Measurements from ENCODE around the gene N4BP3.
A peak's percentile ranks its signal among the peaks of the same experiment; 100 is the strongest.

DNA sequence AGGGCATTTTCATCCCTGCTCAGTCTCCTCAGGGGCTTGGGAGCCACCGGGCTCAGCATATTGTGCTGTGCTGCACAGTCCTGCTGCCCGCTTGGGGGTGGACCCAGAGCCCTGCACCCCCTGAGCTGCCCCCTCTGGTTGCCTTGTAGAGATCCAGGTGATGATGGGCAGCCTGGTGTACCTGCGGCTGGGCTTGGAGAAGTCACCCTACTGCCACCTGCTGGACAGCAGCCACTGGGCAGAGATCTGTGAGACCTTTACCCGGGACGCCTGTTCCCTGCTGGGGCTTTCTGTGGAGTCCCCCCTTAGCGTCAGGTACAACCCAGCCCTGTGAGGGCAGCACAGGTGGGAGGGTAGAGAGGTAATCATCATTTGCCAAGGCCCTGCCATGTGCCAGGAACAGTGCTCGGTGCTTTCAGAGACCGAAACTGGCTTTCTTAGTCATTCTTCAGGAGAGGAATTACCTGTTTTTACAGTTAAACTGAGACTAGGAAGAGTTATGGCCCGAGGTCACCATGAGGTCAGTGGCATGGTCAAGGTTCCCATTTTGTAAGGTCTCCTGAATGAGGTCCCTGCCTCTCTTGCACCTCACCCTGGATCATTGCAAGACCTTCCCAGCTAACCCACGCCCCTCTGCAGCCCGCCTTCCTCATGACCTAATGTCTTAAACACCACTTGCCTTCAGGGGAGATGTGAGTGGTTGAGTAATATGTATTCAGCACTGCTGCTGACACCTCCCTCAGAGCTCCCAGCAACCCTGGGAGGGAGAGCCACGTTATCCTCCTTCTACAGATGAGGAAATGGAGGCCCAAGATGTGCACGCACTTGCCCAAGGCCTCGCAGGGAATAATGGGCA lies 32.9 kb downstream of the N4BP3 start:
- TF ChIP-seq, protein P1, sequence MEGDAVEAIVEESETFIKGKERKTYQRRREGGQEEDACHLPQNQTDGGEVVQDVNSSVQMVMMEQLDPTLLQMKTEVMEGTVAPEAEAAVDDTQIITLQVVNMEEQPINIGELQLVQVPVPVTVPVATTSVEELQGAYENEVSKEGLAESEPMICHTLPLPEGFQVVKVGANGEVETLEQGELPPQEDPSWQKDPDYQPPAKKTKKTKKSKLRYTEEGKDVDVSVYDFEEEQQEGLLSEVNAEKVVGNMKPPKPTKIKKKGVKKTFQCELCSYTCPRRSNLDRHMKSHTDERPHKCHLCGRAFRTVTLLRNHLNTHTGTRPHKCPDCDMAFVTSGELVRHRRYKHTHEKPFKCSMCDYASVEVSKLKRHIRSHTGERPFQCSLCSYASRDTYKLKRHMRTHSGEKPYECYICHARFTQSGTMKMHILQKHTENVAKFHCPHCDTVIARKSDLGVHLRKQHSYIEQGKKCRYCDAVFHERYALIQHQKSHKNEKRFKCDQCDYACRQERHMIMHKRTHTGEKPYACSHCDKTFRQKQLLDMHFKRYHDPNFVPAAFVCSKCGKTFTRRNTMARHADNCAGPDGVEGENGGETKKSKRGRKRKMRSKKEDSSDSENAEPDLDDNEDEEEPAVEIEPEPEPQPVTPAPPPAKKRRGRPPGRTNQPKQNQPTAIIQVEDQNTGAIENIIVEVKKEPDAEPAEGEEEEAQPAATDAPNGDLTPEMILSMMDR (IDR thresholded peaks at IDR 0.05) = peak; percentile 36 to 75 (median 60)
- no peak for TF ChIP-seq POLR2A (IDR thresholded peaks at IDR 0.05)
